ENCODE data around the gene KIRREL2.

KIRREL2 gene

GRCh38 chr19:35844482-35845214 lies 12.1 kb upstream of the KIRREL2 start:
- no peak for DNase-seq (ENCODE audit: low read depth in 2 of 2)

DNA sequence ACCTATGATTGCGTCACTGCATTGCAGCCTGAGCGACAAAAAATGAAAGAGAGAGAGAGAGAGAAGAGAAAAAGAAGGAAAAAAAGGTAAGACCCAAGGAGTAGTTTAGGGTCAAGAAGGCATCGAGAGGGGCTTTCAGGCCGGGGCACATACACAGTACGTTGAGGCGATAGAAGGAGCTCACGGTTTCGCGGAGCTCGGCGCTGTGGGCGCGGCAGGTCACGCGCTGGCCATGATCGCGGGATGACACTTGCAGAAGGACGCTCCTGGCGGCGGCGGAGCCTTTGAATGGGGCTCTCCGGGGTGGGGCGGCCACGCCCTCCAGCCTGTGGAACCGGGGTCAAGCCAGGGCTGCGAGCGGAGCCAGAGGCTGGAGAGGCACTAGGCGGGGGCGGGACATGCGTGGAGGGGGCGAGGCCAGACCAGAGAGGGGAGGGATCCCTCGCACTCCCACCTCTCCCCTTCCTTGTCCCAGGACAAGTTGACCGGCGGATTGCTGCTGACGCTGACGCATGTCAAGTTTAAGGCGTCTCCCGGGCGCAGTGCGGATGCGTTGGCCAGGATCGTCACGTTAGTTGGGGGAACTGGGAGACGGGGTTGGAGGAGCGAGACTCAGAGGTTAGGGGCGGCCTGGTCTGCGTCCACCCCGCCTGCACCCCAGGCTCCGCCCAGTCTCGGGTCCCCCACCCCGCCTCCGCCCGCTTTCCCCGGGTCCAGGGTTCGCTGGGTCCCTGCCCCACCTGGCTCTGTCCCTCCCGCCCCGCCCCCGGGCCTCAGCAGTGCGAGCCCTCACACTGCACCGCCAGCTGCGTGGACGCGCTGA lies 11.3 kb upstream of the KIRREL2 start:
- no peak for DNase-seq (ENCODE audit: low read depth in 2 of 2)

DNA sequence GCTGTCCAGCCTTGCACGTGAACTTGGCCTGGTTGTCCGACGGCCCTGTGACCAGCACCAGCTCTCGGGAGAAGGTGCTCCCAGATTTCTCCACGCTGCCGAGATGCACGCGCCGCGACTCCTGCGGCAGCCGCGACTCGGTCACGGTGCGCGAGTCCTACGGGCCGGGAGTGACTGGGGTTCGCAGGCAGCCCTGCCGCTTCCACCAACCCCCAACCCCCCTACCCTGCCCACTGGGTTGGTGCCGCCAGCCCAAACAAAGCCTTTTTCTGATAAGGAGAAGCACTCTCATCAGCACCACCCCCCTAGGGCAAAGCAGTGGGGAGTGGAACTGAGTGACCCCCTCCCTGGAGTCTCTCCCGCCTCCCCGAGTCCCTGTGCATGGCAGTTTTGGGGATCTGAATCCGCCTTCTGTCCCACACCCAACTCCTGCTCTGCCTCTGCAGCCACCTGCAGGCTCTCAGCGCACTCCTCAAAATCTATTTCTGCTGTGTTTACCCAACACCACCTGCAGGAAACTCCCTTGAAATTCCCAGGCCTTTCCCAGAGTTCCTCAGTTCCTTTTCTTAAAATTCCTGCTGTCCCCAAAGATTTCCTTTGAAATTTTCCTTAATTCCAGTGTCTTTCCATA lies 10.6 kb upstream of the KIRREL2 start:
- no peak for DNase-seq (ENCODE audit: low read depth in 2 of 2)

GRCh38 chr19:35847911-35848310 lies 8.8 kb upstream of the KIRREL2 start:
- no peak for DNase-seq (ENCODE audit: low read depth in 2 of 2)

DNA sequence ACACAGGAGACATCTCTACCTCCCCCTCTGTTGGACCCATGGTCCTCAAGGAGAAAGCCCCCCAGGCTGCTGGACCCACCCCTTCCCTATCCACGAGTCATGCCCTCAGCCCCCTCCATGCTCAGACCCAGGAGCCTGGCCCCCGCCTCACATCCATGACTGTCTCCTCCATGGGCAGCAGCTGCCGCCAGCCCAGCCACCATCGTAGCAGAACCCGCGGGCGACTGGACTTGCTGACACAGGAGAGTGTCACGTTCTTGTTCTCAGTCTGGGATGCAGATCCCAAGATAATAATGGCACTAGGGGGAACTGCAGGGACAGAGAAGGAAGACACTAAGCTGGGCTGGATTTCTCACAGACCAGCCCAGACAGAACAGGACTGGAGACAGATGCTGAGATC lies 8.2 kb upstream of the KIRREL2 start:
- no peak for DNase-seq (ENCODE audit: low read depth in 2 of 2)

- DNase-seq (ENCODE audit: low read depth in 2 of 2) = no peak
Observed at GRCh38 chr19:35848919-35849505, 7.7 kb upstream of the KIRREL2 start.

DNA sequence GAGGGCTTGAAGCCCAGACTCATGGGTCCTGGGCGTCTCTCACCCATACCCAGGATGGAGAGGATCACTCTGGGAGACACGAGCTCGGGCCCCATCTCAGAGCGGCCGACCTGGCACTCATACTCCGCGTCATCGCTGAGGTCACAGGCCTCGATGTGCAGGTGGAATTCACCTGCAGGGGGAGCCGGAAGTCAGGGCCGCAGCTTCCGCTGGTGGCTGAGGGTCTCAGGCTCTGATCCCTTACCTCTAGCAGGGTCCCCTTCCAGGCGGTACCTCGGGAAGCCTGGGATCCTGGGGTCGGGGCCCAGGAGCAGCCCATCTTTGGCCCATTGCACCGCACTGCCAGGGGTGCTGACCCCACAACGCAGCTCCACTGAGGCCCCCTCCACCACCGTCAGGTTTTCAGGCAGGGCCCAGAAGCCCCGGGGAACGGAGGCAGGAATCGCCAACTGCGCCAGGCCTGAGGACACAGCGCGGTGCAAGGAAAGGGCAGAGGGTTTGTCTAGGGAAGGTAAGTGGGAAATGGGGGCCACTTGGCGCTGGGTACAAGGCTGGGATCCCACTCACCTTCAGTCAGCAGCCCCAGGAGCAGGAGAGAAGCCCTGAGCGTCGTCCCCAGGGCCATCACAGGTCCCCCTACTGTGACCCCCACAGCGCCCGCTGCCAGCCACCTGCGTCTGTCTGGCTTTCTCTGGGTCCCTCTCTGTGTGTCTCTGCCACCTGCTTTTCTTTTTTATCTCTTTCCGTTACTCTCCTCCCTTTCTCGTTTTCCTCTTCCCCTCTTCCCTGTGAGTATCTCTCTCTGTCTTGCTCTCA lies 5.3 kb upstream of the KIRREL2 start:
- DNase-seq (ENCODE audit: low read depth in 2 of 2) = no peak

DNA sequence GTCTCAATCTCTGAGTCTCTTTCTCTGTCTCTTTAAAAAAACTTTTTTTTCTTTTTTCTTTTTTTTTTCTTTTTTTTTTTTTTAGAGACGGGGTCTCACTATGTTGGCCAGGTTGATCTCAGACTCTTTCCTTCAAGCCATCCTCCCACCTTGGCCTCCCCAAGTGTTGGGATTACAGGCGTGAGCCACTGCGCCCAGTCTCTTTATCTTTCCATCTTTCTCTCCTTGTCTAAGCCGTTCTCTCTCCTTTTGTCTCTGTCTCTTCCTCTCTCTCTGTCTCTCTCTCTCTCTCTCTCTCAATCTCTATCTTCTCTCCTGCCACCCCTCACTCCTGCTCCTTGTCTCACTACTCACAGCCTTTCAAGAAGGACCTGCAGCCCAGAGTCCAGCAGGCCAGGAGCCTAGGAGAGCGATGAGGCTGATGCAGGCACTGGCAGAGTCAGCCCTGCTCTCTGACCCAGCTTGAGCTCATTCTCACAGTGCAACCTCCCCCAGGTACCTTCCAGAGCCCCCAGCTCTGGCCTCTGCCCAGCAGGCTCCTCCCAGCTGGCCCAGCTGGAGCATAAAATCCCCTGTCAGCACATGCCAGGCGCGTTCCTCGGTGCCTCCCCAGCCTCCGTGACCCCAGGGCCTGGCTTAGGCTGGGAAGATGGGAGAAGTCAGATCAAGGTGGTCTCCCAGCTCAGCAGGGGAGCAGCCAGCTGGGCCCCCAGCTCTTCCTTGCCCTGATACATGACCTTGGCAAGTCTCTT lies 4.5 kb upstream of the KIRREL2 start, which contains the start of gene NPHS1:
TSS of gene NPHS1 (minus strand) at position 476 of the 752 bp plus-strand sequence. CDS start 667 bp downstream, outside the sequence.
- no peak for DNase-seq (ENCODE audit: low read depth in 2 of 2)

- DNase-seq (ENCODE audit: low read depth in 2 of 2) = no peak
Observed at GRCh38 chr19:35853038-35853756, 3.5 kb upstream of the KIRREL2 start.

GRCh38 chr19:35858311-35858710 lies 1.6 kb downstream of the KIRREL2 start:
- DNase-seq (ENCODE audit: low read depth in 2 of 2) = no peak

DNA sequence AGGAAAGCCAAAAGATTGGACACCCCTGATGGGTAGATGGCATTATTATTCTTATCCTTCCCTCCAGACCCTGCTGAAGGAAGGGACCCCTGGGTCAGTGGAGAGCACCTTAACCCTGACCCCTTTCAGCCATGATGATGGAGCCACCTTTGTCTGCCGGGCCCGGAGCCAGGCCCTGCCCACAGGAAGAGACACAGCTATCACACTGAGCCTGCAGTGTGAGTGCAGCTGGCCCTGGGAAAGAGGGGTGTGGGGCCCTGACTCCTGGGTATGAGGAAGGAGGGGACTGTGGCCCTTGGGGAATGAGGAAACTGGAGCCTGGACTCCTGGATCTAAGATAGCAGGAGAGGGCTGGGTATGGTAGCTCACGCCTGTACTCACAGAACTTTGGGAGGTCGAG lies 2.7 kb downstream of the KIRREL2 start:
- no peak for DNase-seq (ENCODE audit: low read depth in 2 of 2)

GRCh38 chr19:35860436-35860817 lies 3.7 kb downstream of the KIRREL2 start:
- DNase-seq (ENCODE audit: low read depth in 2 of 2) = no peak

GRCh38 chr19:35860818-35861639 lies 4.3 kb downstream of the KIRREL2 start:
- DNase-seq (ENCODE audit: low read depth in 2 of 2) = no peak

GRCh38 chr19:35861640-35862160 lies 5.0 kb downstream of the KIRREL2 start:
- no peak for DNase-seq (ENCODE audit: low read depth in 2 of 2)

DNA sequence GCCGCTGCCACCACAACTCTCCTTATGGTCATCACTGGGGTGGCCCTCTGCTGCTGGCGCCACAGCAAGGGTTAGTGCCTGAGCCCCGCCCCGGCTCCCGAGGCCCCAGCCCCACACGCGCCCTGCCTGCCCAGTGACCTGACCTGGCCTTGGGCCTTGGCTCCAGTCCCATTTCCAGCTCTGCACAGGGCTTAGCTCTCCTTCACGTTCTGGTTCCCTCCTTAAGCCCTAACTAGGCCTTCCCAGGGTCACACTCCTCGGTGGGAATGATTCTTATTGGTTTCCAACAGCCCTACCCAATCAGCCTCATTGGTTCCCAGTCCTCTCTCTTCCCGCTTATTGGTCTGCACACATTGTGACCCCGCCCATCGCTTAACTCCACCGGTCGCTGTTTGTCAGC lies 5.8 kb downstream of the KIRREL2 start:
- DNase-seq (ENCODE audit: low read depth in 2 of 2) = no peak

- DNase-seq (ENCODE audit: low read depth in 2 of 2) = no peak
Observed at GRCh38 chr19:35863018-35863417, 6.3 kb downstream of the KIRREL2 start.

DNA sequence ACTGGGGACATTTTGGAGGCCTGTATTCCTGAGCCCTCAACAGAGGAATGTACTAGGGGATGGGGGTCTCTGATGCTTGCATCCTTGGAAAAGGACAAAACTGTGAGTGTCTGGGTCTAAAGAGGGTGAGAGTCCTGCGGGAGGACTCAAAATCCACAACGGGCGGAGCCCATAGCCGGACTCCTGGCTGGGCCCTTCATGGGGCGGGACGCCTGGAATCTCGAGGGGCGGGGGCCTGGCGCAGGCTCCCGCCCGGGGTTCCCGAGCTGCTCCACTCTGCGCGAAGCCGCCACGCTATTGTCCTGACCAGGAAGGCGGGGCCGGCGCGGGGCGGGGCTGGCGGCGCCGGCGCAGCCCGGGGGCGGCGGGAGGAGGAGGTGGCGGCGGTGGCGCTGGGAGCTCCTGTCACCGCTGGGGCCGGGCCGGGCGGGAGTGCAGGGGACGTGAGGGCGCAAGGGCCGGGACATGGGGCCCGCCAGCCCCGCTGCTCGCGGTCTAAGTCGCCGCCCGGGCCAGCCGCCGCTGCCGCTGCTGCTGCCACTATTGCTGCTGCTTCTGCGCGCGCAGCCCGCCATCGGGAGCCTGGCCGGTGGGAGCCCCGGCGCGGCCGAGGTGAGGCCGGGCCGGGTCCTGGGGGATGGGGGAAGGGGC lies 11.6 kb downstream of the KIRREL2 start, which contains the start of gene APLP1:
TSS of gene APLP1 (plus strand) at position 403 of the 651 bp plus-strand sequence. CDS start at position 466, 63 bp downstream.
- no peak for DNase-seq (ENCODE audit: low read depth in 2 of 2)

DNA sequence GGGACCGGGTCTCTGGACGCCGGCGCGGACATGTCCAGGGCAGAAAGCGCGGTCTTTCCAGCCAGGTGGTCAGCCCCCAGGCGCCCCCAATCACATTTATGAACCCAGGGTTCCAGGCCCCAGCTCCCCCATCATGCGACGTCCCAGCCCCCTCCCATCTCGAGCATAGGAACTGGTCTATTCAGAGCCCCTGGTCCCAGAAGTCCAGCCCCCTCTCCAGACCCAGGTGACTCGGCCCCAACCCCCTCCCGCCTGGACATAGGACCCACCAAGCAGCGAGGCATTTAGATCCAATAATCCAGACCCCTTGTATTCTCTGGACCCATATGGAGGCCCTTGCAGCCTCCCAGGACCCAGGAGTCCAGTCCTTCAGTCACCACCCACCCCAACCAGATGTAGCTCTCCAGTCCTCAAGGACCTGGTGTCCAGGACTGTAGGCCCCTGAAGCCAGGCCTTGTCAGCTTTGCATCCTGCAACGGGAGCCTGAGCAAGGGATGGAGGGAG lies 12.2 kb downstream of the KIRREL2 start:
- DNase-seq (ENCODE audit: low read depth in 2 of 2) = no peak

Data from fibroblast of skin of left biceps (primary cell).